Femur (tissue), 1 donor: Measurements from ENCODE around the gene CD8B.

ENCODE experiments used
- DNase-seq: peaks from one replicate; pipeline ENCODE4 v3.0.0-alpha.2; 2017

CD8B gene

GRCh38 chr2:86833315-86833714 lies 28.4 kb downstream of the CD8B start:
- DNase-seq, result no peak

GRCh38 chr2:86832334-86833096 lies 29.2 kb downstream of the CD8B start:
- DNase-seq, result no peak

- DNase-seq, result no peak
Observed at GRCh38 chr2:86831537-86831936, 30.1 kb downstream of the CD8B start.

- DNase-seq, result no peak
Observed at GRCh38 chr2:86826951-86827350, 34.7 kb downstream of the CD8B start.

- no peak for DNase-seq
Observed at GRCh38 chr2:86825693-86826381, 35.8 kb downstream of the CD8B start.

GRCh38 chr2:86825036-86825692 lies 36.5 kb downstream of the CD8B start:
- DNase-seq, result no peak

- DNase-seq, result no peak
Observed at GRCh38 chr2:86822668-86823345, 38.9 kb downstream of the CD8B start.

GRCh38 chr2:86821842-86822241 lies 39.8 kb downstream of the CD8B start:
- no peak for DNase-seq

GRCh38 chr2:86821306-86821705 lies 40.4 kb downstream of the CD8B start:
- DNase-seq, result no peak

- no peak for DNase-seq
Observed at GRCh38 chr2:86818957-86819356, 42.7 kb downstream of the CD8B start.

- no peak for DNase-seq
Observed at GRCh38 chr2:86818114-86818801, 43.4 kb downstream of the CD8B start.

- no peak for DNase-seq
Observed at GRCh38 chr2:86815611-86816010, 46.1 kb downstream of the CD8B start.

- DNase-seq, result no peak
Observed at GRCh38 chr2:86809481-86810121, 52.1 kb downstream of the CD8B start.

GRCh38 chr2:86808315-86809161 lies 53.1 kb downstream of the CD8B start:
- DNase-seq, result peak; percentile 93

- peak; percentile 53 for DNase-seq
Observed at GRCh38 chr2:86807468-86808275, 54.0 kb downstream of the CD8B start.

GRCh38 chr2:86807133-86807467 lies 54.6 kb downstream of the CD8B start:
- no peak for DNase-seq

GRCh38 chr2:86806059-86806857 lies 55.4 kb downstream of the CD8B start:
- no peak for DNase-seq

- DNase-seq, result no peak
Observed at GRCh38 chr2:86800856-86801567, 60.7 kb downstream of the CD8B start.

GRCh38 chr2:86794861-86795260 lies 66.8 kb downstream of the CD8B start:
- no peak for DNase-seq
